Stimulated activated CD8-positive, alpha-beta memory T cell treated with anti-CD3 and anti-CD28 coated beads, Interleukin-4, amount 100 ng/mL, for 1 hour (primary cell): ENCODE data around the gene DOCK4.

Experiments
- DNase-seq, 2 donors: peaks; one replicate each; pipeline ENCODE4 v3.0.0-alpha.2; 2020; ENCODE audit warnings: low read depth in 2 of 2, low spot score in 1 of 2

DOCK4 gene

DNA sequence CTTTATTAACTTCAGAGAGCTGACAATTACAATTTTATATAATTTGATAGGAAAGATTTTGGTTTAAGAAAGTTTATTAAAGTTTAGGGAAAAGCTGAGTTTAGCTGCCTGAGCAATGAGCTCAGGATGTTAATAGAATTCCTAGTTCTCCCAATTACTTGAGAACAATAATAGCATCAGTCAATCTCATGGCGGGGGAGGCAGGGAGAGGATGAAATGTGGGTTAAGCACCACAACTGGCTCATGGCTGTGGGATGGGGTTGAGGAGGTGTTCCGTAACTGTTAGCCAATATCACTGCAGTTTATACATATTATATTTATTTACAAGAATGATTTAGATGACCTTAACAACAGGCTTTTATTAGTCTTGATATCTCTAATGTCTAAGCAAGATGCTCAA, 377.0 kb downstream of the DOCK4 start:
- DNase-seq: no peak

- no peak for DNase-seq
These were observed 378.2 kb downstream of the DOCK4 start for GRCh38 chr7:111827863-111828504.

- no peak for DNase-seq
These were observed 381.2 kb downstream of the DOCK4 start for GRCh38 chr7:111825046-111825445.

DNA sequence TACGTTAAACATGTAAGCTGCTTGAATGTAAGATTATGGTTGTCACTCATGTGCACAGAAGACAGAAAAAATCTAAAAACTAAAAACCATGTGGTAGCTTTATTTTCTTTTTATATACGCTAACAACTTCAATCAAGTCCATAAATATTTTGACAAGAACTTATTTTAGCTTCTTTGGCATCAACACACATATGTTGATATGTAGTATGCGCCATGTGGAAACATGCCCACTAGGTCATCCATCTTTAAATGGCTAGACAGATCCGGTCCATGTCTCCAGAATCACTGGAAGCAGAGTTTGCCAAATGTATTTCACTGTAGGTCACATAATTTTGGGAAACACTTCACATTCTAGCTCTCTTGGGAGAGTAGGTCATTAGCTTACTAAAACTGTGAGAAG, 382.4 kb downstream of the DOCK4 start:
- DNase-seq: no peak

GRCh38 chr7:111821046-111821445, 385.2 kb downstream of the DOCK4 start:
- DNase-seq: no peak

GRCh38 chr7:111820621-111821020, 385.6 kb downstream of the DOCK4 start:
- DNase-seq: no peak

- no peak for DNase-seq
These were observed 386.1 kb downstream of the DOCK4 start for GRCh38 chr7:111820121-111820520.

DNA sequence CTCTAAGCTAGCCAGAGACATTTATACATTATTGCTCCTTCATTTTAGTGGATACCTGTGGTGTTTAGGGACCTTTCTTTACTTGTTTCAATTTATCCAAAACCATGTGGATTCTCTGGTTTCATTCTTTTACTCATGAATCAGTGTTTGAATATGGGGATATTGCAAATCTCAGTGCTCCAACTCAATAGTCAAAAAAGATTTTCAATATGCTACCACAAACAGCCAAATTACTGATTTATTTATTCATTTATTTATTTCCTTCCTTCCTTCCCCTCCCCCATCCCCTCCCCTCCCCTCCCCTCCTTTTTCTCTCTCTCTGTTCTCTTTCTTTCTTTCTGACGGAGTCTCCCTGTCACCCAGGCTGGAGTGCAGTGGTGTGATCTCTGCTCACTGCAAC, 390.8 kb downstream of the DOCK4 start:
- no peak for DNase-seq

DNA sequence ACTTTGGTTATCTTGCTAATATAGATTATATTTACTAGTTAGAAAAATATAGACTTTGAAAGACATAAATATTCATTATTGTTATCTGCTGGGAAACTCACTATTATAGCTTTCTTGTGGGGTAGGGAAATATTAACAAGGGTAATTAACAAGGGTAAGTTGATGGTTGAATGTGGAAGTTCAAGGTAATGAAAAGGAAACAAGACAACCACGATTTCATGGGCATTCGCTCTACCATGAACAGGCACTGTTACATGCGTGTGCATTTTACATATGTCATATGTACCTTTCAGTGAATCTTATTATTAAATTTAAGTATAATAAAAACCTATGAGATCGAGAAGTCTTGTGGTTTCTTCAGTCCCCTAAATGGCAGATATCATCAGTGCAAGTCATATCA, 392.9 kb downstream of the DOCK4 start:
- DNase-seq: no peak

DNA sequence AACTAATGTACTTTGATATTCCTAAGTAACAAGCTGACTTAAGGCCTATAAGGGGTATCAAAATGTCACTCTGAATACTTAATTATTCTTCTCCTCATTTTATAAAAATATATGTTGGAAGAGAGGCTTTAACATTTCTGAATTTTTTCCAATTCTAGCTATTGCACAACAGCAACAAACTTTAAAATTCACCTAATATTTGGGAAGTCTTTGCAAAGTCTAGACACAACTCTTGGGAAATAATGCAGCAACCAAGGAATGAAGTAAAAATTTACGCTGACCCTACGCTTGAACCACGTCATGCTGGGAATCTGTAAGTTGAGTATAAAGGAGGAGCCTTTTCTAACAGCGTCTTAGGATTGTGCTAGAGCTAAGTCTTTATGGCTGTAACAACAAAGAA, 400.0 kb downstream of the DOCK4 start:
- DNase-seq: no peak

DNA sequence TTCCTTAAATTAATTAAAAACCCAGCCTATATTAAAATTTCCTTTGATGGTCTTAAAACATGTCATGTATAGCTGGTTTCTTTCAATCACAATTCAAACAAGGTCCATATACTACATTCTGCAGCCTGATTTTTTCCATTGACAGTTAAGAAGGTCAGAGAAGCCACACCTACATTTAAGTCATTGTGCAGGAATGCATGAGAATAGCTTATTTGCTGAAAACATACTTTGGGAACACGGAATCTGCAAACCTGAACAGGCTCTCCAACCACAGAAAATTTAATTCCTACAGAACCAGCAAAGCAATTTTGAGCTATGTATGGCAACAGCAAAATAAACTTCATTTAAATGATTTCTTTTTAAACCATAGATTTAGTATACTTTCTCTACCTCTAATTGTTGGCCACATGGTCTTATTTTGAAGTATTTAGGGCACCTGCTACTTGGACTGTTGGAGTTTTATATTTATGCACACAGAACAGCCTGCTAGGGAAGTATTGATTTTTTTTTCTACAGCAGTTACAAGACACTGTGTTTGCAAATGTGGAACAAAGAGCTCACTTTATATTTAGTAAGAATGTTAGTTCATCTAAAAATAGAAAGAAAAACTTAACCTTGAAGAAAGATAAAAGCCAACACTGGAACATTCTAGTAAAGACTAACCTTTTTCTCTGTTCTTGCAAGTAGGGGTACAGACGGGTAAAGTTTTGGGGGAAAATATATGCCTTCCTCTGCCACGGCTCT, 403.0 kb downstream of the DOCK4 start:
- no peak for DNase-seq

DNA sequence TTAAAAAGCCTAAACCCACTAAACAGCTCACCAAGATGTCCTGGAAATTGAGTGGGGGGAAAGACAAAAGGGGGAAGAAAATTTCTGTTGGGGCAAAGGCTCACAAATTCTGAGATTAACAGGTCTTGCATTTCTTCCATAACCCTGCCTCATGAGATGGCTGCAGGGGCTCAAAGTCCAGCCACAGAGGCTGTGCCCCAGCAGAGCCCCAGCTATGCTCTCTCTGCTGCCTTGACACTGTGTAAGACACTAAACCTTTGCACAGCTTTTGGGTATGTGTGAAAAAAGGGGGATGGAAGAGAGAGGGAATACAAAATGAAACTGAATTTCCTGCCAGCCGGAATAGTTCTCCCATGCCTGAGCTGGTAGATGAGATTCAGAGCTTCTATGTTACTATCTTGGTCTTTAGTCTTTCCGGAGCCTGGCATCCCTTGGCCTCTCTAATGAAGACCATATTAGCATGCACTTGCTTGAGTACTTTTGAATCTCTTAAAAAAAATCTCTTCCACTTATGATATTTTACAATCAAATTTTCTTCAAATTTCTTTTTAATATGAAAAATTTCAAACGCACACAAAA, 403.9 kb downstream of the DOCK4 start:
- no peak for DNase-seq

GRCh38 chr7:111801277-111801676, 404.9 kb downstream of the DOCK4 start:
- no peak for DNase-seq

DNA sequence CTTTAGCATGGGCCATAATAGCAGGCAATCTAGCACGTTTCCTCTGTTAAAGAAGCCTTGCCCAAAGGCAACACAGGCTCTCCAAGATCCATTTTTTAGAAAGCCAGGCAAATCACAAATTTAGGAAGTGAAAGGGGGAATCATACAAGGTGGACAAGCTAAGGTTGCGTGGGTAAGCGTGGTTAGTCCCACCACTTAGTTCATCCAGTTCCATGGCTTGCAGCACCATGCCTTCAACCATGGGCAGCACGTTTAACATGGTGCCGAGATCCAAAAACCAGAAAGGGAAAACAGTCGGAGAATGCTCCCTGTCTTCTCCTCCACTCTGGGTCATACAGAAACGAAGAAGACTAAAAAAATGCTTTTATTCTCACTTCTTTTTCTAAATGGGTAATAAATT, 409.5 kb downstream of the DOCK4 start:
- DNase-seq: no peak

DNA sequence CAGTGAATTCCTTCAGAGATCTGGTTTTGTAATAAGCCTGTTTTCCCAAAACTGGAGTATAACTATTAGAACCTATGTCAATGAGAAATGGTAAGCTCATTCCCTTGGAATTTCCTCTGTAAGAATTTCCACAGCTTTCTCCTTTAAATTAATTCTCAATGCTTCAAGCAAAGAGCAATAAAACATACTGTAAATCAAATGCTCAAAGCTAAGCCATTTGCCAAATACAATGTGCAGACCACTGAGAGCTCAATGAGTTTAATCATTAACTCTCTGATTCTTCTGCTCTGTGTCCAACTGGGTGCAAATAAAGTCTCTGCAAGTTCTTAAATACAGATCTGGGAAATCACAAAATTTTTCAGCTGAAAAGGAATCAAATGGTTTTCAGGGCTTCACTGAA, 416.3 kb downstream of the DOCK4 start:
- no peak for DNase-seq

GRCh38 chr7:111789048-111789320, 417.2 kb downstream of the DOCK4 start:
- no peak for DNase-seq

DNA sequence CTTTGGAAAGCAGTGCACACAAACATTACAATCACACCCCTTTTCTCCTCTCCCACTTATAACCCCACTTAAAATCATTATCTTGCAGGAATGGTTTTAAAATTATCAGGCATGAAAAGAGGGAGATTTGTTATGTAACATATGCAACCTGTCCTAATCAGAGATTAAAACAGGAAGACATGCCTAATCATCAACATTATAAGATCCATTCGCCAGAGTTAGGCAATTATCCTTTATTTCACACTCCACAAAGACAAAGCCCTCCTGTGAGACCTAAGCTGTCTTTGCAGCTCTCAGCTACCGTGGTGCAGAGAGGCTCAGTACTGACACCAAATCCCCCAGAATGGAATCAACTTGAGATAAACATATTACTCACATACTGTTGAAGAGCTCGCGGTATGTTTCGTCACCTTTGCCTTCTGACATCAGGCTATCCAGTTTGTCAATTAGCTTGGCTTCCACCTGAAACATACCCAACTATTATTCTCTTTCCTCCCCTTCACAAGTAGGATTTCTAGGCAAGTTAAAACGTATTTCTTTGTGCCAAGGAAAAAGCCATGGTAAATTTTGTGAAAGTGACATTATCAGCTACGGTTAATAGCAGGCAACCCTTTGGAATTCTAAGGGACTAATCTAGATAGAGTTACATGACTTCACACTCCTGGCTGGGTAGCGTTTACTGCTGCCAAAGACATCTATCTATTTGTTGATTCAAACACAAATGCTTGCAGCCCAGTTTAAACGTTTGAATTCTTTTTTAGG, 417.7 kb downstream of the DOCK4 start:
- no peak for DNase-seq

- DNase-seq: no peak
These were observed 418.5 kb downstream of the DOCK4 start for GRCh38 chr7:111787741-111788140.

DNA sequence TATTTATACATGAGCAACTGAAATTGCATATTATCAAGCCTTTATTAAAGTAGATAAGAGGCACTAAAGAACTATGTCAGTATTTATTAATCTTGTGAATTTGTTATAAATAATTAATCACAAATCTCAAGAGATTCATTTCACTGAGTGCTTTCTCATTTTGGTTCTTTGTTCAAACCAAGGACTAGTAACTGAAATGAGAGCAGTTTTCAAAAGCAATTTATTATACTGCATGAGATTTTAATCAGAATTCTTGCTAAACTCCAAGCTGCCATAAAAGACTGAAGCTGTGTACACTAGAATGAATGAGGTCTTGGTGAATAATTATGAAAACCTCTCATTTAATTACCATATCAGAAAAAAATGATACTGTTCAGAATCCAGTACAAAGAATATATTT, 419.1 kb downstream of the DOCK4 start:
- no peak for DNase-seq

DNA sequence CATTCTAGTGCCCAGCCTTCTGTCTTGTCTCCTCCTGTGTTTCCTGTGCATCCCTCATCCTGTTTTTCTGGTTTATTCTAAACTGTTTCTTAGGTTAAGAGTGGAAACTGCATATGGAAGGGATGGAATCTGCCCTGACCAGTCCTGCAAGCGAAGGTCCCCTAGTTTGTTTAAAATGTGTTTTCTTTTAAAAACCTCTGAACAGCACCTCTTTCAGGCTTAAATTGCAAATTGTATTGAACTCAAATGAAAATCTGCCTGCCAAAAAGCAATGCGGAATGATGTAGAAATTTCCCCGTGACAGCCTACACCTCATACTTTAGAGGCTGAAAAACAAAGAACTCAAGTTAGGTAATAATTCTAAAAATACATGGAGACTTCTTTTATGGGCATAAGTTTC, 421.1 kb downstream of the DOCK4 start:
- DNase-seq: no peak

DNA sequence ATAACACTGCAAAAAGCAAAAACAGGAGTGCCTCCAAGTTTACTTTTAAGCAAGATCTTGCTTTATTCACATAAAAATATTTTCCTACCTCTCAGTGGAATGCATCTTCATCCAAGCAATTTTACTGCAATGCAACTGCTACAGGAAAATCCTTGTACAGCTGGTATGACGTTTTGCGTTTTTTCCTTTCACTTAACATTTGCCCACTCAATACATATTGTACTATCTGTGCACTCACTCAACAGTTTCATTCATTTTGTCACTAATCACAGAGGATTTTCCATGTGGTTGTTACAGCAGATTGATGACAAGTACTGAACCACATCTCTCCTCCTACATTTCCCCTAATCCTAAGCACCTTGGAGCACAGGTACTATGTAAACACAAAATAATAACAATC, 421.9 kb downstream of the DOCK4 start:
- no peak for DNase-seq

- no peak for DNase-seq
These were observed 422.3 kb downstream of the DOCK4 start for GRCh38 chr7:111783854-111784253.
